Glutamatergic neuron (in vitro differentiated cells): Measurements from ENCODE around the gene NRGN. TPM values are rescaled to one million over a fixed set of nuclear protein-coding genes. Genes with fewer than 3 reads are reported as not detected.

Source experiments
- DNase-seq: peaks from one replicate; pipeline ENCODE4 v3.0.0; 2022
- H3K27ac Mint-ChIP-seq: one replicate; pipeline ENCODE4 v1.8.0; 2020; ENCODE audit warnings: mild to moderate bottlenecking, mixed read lengths, inconsistent platforms; ENCODE audit not compliant: unreplicated experiment
- H3K27me3 Mint-ChIP-seq: one replicate; pipeline ENCODE4 v1.8.0; 2020; ENCODE audit warnings: mild to moderate bottlenecking, moderate library complexity, mixed read lengths, inconsistent platforms; ENCODE audit not compliant: unreplicated experiment
- H3K36me3 Mint-ChIP-seq: one replicate; pipeline ENCODE4 v1.8.0; 2020; ENCODE audit warnings: mild to moderate bottlenecking, mixed read lengths, inconsistent platforms; ENCODE audit not compliant: unreplicated experiment
- H3K4me1 Mint-ChIP-seq: one replicate; pipeline ENCODE4 v1.8.0; 2020; ENCODE audit warnings: mild to moderate bottlenecking, low read depth, mixed read lengths, inconsistent platforms; ENCODE audit not compliant: unreplicated experiment
- H3K4me3 Mint-ChIP-seq: one replicate; pipeline ENCODE4 v1.8.0; 2020; ENCODE audit warnings: mild to moderate bottlenecking, mixed read lengths, inconsistent platforms; ENCODE audit not compliant: unreplicated experiment
- H3K9me3 Mint-ChIP-seq: one replicate; pipeline ENCODE4 v1.8.0; 2020; ENCODE audit warnings: mild to moderate bottlenecking, moderate library complexity, mixed read lengths, inconsistent platforms; ENCODE audit not compliant: unreplicated experiment
- total RNA-seq: library from RNA; stranded (reverse); fragmentation: NEBNext Ultra II Directional; extraction: Animal tissue kit (Norgen Biotek cat#: 25700); gene quantifications from one replicate; pipeline ENCODE4 v1.2.1, GENCODE V29; 2021; ENCODE audit not compliant: unreplicated experiment
- TF ChIP-seq, protein P1 (sequence below): fragments of 200-600 bp; sonication (generic); IDR thresholded peaks from one replicate; pipeline ENCODE4 v1.5.0; 2021; ENCODE audit not compliant: partially characterized antibody, unreplicated experiment

NRGN gene
- total RNA-seq, 1 donor from 2014 or later = 28.9 TPM

DNA sequence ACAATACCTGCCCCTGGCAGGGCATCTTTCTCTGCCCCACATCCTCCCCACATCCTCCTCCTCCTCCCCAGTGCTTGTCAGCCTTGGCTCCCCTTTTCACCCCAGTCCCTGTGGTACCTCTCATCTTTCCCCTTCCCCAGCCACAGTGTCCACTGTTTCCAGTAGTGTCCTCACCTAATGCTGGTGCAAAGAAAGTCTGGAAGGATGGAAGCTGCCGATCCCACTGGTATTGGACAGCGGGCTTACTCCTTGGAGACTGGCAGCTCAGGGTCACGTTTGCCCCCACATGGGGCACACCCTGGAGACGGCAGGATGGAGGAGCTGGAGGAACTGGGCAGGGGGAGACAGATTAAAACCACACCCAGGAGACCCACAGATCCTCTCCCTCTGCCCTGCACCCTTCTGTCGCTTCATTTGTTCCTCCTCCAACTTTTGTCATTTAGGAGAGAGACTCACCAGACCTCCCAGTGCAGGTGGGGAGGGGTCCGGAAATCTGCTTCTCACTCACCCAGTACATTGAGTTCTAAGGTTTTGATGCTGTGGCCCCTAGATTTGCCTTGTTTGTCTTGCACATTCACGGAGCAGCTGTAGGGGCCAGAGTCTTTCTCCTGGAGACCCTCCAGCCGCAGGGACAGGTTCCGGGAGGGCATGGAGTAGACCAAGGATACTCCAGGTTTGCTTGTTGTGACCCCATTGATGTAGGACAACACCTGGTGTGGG lies 16.5 kb downstream of the NRGN start:
- Mint-ChIP-seq H3K4me1 (peaks cover 14% of the 10 kb centered on the region), H3K9me3 (peaks cover 3% of the 10 kb centered on the region), H3K27ac (no peak overlapping the region), H3K36me3 (no peaks in the 10 kb centered on the region), H3K4me3 (no peak overlapping the region), H3K27me3 (peaks cover 51% of the 10 kb centered on the region)
- TF ChIP-seq, protein P1, sequence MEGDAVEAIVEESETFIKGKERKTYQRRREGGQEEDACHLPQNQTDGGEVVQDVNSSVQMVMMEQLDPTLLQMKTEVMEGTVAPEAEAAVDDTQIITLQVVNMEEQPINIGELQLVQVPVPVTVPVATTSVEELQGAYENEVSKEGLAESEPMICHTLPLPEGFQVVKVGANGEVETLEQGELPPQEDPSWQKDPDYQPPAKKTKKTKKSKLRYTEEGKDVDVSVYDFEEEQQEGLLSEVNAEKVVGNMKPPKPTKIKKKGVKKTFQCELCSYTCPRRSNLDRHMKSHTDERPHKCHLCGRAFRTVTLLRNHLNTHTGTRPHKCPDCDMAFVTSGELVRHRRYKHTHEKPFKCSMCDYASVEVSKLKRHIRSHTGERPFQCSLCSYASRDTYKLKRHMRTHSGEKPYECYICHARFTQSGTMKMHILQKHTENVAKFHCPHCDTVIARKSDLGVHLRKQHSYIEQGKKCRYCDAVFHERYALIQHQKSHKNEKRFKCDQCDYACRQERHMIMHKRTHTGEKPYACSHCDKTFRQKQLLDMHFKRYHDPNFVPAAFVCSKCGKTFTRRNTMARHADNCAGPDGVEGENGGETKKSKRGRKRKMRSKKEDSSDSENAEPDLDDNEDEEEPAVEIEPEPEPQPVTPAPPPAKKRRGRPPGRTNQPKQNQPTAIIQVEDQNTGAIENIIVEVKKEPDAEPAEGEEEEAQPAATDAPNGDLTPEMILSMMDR = no peak
- no peak for DNase-seq

DNA sequence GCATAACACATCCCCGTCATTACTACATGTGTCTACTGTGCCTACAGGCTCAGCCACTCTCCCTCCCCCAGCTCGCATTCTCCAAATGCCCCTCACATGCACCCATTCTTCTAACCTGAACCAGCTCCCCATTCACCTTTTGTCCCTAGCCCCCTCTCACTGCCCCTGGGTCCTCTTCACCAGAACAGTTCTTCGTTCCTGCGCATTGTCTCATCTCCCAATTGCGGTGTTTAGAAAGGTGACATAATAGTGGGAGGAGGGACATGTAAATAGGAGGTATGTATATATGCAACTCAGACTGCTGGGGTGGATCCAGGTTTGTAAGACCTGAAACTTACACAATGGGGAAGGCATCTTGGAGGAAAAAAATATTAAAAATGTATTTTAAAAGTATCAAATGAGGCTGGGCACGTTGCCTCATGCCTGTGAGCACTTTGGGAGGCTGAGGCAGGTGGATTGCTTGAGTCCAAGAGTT lies 17.0 kb downstream of the NRGN start:
- no peak for DNase-seq
- peaks cover 3% of the 10 kb centered on the region for H3K9me3 Mint-ChIP-seq
- H3K27ac Mint-ChIP-seq = no peak overlapping the region
- peaks cover 14% of the 10 kb centered on the region for H3K4me1 Mint-ChIP-seq
- TF ChIP-seq, protein P1 = no peak
- H3K36me3 Mint-ChIP-seq = no peaks in the 10 kb centered on the region
- peaks cover 56% of the 10 kb centered on the region for H3K27me3 Mint-ChIP-seq
- H3K4me3 Mint-ChIP-seq = no peak overlapping the region

DNA sequence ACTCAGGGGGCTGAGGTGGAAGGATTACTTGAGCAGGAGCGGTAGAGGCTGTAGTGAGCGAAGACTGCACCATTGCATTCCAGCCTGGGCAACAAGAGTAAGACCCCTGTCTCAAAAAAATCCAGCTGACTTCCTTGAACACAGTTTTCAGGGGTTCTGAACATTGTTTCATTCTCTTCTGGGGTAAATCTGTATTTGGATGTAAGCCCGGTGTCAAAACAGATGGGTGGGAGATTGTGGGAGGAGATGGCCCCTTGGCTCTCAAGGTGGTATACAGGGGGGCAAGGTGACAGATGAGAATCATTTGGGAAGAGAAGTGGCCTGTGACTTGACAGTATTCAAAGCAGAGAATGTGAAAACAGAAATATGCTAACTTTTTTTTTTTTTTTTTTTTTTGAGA lies 17.6 kb downstream of the NRGN start:
- Mint-ChIP-seq H3K27ac (no peak overlapping the region), H3K9me3 (peaks cover 3% of the 10 kb centered on the region), H3K27me3 (peaks cover 55% of the 10 kb centered on the region), H3K4me3 (no peak overlapping the region), H3K36me3 (no peaks in the 10 kb centered on the region), H3K4me1 (peaks cover 14% of the 10 kb centered on the region)
- TF ChIP-seq, protein P1 = no peak
- no peak for DNase-seq

DNA sequence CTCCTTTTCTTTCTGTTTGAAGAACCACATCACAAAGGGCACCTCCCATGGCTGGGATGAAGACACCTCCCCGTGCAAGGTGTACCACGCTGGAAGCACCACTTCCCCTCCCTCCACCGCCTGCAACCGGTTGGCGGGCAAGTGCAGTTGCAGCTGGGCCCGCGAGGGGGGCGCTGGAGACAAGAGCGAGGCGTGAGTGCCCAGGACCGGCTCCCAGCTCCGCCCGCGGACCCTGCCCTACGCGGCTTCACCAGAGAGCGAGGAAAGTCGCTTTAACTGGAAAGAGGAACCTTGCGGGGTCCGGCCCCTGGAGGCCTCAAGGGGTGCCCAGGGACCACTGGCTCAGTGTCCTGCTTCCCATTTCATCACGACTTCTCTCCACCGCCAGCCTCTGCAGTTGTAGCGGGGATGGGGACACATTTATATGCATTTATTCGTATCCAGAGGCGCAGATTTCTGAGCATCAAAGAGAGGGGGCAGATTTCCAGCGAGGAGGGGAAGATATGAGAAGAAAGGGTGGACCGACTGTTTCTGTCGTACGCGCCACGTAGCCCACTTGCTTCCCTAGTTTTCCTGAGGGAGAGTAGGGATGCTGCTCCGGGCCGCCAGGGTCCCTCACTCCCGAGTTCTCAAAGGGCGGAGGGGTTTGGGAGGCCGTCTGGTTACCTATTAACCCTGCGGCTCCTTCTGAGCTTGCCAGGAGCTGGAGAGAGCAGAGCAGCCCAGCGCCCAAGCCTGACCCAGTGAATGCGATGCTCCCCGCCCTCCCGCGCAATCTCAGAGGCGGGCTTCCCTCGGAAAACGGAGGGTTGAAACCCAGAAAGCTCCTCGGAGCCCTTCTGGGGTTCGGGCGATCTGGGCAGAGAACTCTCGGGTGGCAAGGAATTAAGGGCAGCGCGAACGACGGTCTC lies 18.9 kb downstream of the NRGN start:
- TF ChIP-seq, protein P1 = peak; percentile 83
- H3K4me1 Mint-ChIP-seq = peaks cover 12% of the 10 kb centered on the region
- DNase-seq = peak; percentile 89
- H3K36me3 Mint-ChIP-seq = no peaks in the 10 kb centered on the region
- H3K27ac Mint-ChIP-seq = no peak overlapping the region
- H3K27me3 Mint-ChIP-seq = peaks cover 52% of the 10 kb centered on the region
- peaks cover 3% of the 10 kb centered on the region for H3K9me3 Mint-ChIP-seq
- H3K4me3 Mint-ChIP-seq = peak overlapping the region; percentile 91
